ENCODE results near the gene TXNDC11. TPM values are rescaled to one million over a fixed set of nuclear protein-coding genes. Genes with fewer than 3 reads are reported as not detected.

Gene TXNDC11
- total and polyA plus RNA-seq, 2 experiments from 2014 or later: 6.8 to 12.0 TPM

GRCh38 chr16:11774065-11774626 is 31.5 kb upstream of the TXNDC11 start:
- DNase-seq (ENCODE audit: low spot score): no peak
- TF ChIP-seq ETS1 (IDR thresholded peaks at IDR 0.05) (no peak), CTCF (conservative IDR thresholded peaks at IDR 0.05; ENCODE audit: low read depth in 2 of 2) (no peak), JUNB (IDR thresholded peaks at IDR 0.05; ENCODE audit: unreplicated experiment) (no peak), ZNF331 (CRISPR knock-in tag; IDR thresholded peaks at IDR 0.05; ENCODE audit: low read depth) (no peak), NANOG (IDR thresholded peaks at IDR 0.05; ENCODE audit: borderline replicate concordance) (no peak), EZH2 (IDR thresholded peaks at IDR 0.05; ENCODE audit: low read depth, unreplicated experiment) (no peak)
- TF ChIP-seq, protein P1, sequence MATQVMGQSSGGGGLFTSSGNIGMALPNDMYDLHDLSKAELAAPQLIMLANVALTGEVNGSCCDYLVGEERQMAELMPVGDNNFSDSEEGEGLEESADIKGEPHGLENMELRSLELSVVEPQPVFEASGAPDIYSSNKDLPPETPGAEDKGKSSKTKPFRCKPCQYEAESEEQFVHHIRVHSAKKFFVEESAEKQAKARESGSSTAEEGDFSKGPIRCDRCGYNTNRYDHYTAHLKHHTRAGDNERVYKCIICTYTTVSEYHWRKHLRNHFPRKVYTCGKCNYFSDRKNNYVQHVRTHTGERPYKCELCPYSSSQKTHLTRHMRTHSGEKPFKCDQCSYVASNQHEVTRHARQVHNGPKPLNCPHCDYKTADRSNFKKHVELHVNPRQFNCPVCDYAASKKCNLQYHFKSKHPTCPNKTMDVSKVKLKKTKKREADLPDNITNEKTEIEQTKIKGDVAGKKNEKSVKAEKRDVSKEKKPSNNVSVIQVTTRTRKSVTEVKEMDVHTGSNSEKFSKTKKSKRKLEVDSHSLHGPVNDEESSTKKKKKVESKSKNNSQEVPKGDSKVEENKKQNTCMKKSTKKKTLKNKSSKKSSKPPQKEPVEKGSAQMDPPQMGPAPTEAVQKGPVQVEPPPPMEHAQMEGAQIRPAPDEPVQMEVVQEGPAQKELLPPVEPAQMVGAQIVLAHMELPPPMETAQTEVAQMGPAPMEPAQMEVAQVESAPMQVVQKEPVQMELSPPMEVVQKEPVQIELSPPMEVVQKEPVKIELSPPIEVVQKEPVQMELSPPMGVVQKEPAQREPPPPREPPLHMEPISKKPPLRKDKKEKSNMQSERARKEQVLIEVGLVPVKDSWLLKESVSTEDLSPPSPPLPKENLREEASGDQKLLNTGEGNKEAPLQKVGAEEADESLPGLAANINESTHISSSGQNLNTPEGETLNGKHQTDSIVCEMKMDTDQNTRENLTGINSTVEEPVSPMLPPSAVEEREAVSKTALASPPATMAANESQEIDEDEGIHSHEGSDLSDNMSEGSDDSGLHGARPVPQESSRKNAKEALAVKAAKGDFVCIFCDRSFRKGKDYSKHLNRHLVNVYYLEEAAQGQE (IDR thresholded peaks at IDR 0.05; ENCODE audit: unreplicated experiment): no peak
- H3K36me3 Mint-ChIP-seq (ENCODE audit: low read depth): peaks cover 45% of the 10 kb centered on the region
- Histone ChIP-seq H3K27me3 (ENCODE audit: insufficient read depth) (no peaks in the 10 kb centered on the region), H2AFZ (no peak overlapping the region), H3F3A (replicated peaks; ENCODE audit: low read depth) (no peaks in the 10 kb centered on the region; the same call in 1 of the 2 replicates), H3K36me3 (ENCODE audit: insufficient read depth) (peaks cover 48% of the 10 kb centered on the region), H3K27ac (ENCODE audit: low read depth) (no peak overlapping the region), H3K79me2 (replicated peaks; ENCODE audit: insufficient read depth) (peaks cover 2% of the 10 kb centered on the region; the same call in 1 of the 2 replicates), H3K9me2 (ENCODE audit: insufficient read depth) (no peaks in the 10 kb centered on the region), H3K4me2 (no peak overlapping the region), H3K4me1 (ENCODE audit: insufficient read depth) (no peaks in the 10 kb centered on the region), H3K4me3 (no peak overlapping the region), H4K20me1 (replicated peaks; ENCODE audit: insufficient read depth) (no peaks in the 10 kb centered on the region; the same call in 1 of the 2 replicates)
- H3K4me1 Mint-ChIP-seq: no peaks in the 10 kb centered on the region
- H3K9me3 Mint-ChIP-seq: no peaks in the 10 kb centered on the region
- H3K27ac Mint-ChIP-seq: no peak overlapping the region
- H3K27me3 Mint-ChIP-seq (ENCODE audit: insufficient read depth, low read depth, poor library complexity): peaks cover 8% of the 10 kb centered on the region
- no peak for ATAC-seq
- H3K4me3 Mint-ChIP-seq: no peak overlapping the region

GRCh38 chr16:11768849-11769248 is 26.2 kb upstream of the TXNDC11 start:
- Histone ChIP-seq H3K79me2 (replicated peaks; ENCODE audit: insufficient read depth) (no peaks in the 10 kb centered on the region), H3K4me3 (no peak overlapping the region), H3K27ac (ENCODE audit: low read depth) (peak overlapping the region; percentile 57; the same call in 1 of the 2 replicates), H3K9me2 (ENCODE audit: insufficient read depth) (no peaks in the 10 kb centered on the region), H3K27me3 (ENCODE audit: insufficient read depth) (no peaks in the 10 kb centered on the region), H3F3A (replicated peaks; ENCODE audit: low read depth) (peaks cover 7% of the 10 kb centered on the region; the same call in 1 of the 2 replicates), H4K20me1 (replicated peaks; ENCODE audit: insufficient read depth) (peaks cover 3% of the 10 kb centered on the region; the same call in 1 of the 2 replicates), H2AFZ (no peak overlapping the region), H3K4me1 (ENCODE audit: insufficient read depth) (no peaks in the 10 kb centered on the region), H3K36me3 (ENCODE audit: insufficient read depth) (peaks cover 60% of the 10 kb centered on the region), H3K4me2 (no peak overlapping the region)
- no peak for ATAC-seq
- Mint-ChIP-seq H3K9me3 (no peaks in the 10 kb centered on the region), H3K36me3 (ENCODE audit: low read depth) (peaks cover 58% of the 10 kb centered on the region), H3K4me1 (no peaks in the 10 kb centered on the region), H3K4me3 (no peak overlapping the region), H3K27me3 (ENCODE audit: insufficient read depth, low read depth, poor library complexity) (peaks cover 2% of the 10 kb centered on the region), H3K27ac (no peak overlapping the region)
- DNase-seq (ENCODE audit: low spot score): no peak
- TF ChIP-seq JUNB (IDR thresholded peaks at IDR 0.05; ENCODE audit: unreplicated experiment) (no peak), NANOG (IDR thresholded peaks at IDR 0.05; ENCODE audit: borderline replicate concordance) (no peak), ZNF114 (CRISPR knock-in tag; IDR thresholded peaks at IDR 0.05) (no peak), EZH2 (IDR thresholded peaks at IDR 0.05; ENCODE audit: low read depth, unreplicated experiment) (no peak), CTCF (conservative IDR thresholded peaks at IDR 0.05; ENCODE audit: low read depth in 2 of 2) (no peak), ZNF331 (CRISPR knock-in tag; IDR thresholded peaks at IDR 0.05; ENCODE audit: low read depth) (no peak), POLR2AphosphoS5 (IDR thresholded peaks at IDR 0.05; ENCODE audit: low read depth) (no peak), EZH2phosphoT487 (IDR thresholded peaks at IDR 0.05; ENCODE audit: unreplicated experiment) (no peak)
- TF ChIP-seq, protein P1 (IDR thresholded peaks at IDR 0.05; ENCODE audit: unreplicated experiment): no peak
